Liver (tissue), 3 donors: ENCODE data around the gene IRF2BP2.
A peak's percentile ranks its signal among the peaks of the same experiment; 100 is the strongest.

Experiments
- EGR1 ChIP-seq, 2 donors: IDR thresholded peaks; 2 replicates each; pipeline ENCODE4 v1.6.1; 2016 to 2018; ENCODE audit warnings: antibody characterized with exemption in 2 of 2, low read depth in 2 of 2
- GABPA ChIP-seq, 2 donors: IDR thresholded peaks in 1 of 2; conservative IDR thresholded peaks in 1 of 2; 2 replicates each; pipeline ENCODE4 v1.6.1; 2016; ENCODE audit warnings: antibody characterized with exemption in 2 of 2, mild to moderate bottlenecking in 1 of 2, moderate library complexity in 1 of 2
- HNF4A ChIP-seq, 2 donors: conservative IDR thresholded peaks; 2 replicates each; pipeline ENCODE4 v1.6.1; 2016; ENCODE audit warnings: antibody characterized with exemption in 2 of 2, mild to moderate bottlenecking in 2 of 2
- NR2F2 ChIP-seq: IDR thresholded peaks from 2 replicates; pipeline ENCODE4 v1.6.1; 2016; ENCODE audit warnings: antibody characterized with exemption
- RAD21 ChIP-seq, 2 donors: IDR thresholded peaks; 2 replicates each; pipeline ENCODE4 v1.6.1; 2016; ENCODE audit warnings: antibody characterized with exemption in 2 of 2, mild to moderate bottlenecking in 2 of 2
- TF ChIP-seq, protein P1 (sequence below): fragments of 150-350 bp; IDR thresholded peaks from 2 replicates; pipeline ENCODE4 v1.5.1; 2017; ENCODE audit warnings: improper control_type of control experiment, low read depth, low read length; ENCODE audit not compliant: missing input control
- TF ChIP-seq, protein P2 (sequence below): IDR thresholded peaks from 2 replicates; pipeline ENCODE4 v1.6.1; 2016; ENCODE audit warnings: antibody characterized with exemption
- TF ChIP-seq, protein P3 (sequence below): IDR thresholded peaks from 2 replicates; pipeline ENCODE4 v1.6.1; 2016; ENCODE audit warnings: antibody characterized with exemption
- TF ChIP-seq, protein P4 (sequence below): IDR thresholded peaks from 2 replicates; pipeline ENCODE4 v1.6.1; 2016; ENCODE audit warnings: antibody characterized with exemption, mild to moderate bottlenecking
- donor health status: healthy.
- donor health status: healthy.

DNA sequence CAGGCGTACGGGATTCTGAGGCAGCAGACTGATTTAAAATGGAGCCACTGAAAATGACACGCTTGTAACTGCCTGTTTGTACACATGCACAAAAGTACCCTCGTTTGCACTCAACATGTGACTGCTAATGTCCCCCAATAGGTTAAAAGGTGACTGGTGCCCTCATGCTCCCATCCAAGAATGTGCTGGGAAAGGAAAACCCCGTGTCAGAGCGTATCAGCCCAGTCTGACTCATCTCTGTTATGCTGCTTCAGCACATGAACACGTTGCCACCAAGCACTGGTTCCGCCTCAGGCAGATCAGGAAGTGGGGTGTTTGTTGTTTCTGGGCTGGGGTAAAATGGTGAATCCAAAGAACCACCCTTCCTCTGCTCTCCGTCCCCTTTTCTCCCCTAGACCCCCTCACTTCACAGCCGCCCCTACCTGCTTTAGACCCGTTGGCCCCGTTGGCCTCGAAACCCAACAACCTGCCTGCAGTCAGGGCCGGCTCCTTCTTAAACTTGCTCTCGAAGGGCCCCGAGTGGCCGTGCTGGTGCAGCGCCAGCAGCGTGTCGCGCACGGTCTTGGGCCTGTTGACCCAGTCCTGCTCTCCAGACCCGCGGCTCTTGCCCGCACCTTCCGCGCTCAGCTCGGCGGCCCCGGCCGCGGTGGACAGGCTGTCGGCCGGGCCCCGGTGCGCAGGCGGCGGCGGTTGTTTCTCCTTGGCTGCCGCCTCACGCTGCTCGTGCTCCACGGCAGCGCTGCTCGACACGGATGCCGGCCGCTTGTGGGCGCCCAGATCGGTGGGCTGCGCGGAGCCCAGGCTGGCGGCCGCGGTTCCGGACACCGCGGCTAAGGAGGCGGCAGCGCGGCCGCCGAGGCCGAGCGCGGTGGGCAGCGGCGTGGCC is 1.7 kb downstream of the IRF2BP2 start:
- TF ChIP-seq, protein P1, sequence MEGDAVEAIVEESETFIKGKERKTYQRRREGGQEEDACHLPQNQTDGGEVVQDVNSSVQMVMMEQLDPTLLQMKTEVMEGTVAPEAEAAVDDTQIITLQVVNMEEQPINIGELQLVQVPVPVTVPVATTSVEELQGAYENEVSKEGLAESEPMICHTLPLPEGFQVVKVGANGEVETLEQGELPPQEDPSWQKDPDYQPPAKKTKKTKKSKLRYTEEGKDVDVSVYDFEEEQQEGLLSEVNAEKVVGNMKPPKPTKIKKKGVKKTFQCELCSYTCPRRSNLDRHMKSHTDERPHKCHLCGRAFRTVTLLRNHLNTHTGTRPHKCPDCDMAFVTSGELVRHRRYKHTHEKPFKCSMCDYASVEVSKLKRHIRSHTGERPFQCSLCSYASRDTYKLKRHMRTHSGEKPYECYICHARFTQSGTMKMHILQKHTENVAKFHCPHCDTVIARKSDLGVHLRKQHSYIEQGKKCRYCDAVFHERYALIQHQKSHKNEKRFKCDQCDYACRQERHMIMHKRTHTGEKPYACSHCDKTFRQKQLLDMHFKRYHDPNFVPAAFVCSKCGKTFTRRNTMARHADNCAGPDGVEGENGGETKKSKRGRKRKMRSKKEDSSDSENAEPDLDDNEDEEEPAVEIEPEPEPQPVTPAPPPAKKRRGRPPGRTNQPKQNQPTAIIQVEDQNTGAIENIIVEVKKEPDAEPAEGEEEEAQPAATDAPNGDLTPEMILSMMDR, result no peak
- TF ChIP-seq RAD21 (IDR thresholded peaks at IDR 0.05) (peak; percentile 46 to 54), GABPA (IDR thresholded peaks at IDR 0.05 in 1 of 2, conservative IDR thresholded peaks at IDR 0.05 in 1 of 2) (no peak), EGR1 (IDR thresholded peaks at IDR 0.05; ENCODE audit: low read depth in 2 of 2) (no peak), HNF4A (conservative IDR thresholded peaks at IDR 0.05) (peak in 1 of 2 donors; percentile 12), NR2F2 (peak; percentile 92)
- TF ChIP-seq, protein P2, sequence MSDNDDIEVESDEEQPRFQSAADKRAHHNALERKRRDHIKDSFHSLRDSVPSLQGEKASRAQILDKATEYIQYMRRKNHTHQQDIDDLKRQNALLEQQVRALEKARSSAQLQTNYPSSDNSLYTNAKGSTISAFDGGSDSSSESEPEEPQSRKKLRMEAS, result peak; percentile 90
- TF ChIP-seq, protein P3, sequence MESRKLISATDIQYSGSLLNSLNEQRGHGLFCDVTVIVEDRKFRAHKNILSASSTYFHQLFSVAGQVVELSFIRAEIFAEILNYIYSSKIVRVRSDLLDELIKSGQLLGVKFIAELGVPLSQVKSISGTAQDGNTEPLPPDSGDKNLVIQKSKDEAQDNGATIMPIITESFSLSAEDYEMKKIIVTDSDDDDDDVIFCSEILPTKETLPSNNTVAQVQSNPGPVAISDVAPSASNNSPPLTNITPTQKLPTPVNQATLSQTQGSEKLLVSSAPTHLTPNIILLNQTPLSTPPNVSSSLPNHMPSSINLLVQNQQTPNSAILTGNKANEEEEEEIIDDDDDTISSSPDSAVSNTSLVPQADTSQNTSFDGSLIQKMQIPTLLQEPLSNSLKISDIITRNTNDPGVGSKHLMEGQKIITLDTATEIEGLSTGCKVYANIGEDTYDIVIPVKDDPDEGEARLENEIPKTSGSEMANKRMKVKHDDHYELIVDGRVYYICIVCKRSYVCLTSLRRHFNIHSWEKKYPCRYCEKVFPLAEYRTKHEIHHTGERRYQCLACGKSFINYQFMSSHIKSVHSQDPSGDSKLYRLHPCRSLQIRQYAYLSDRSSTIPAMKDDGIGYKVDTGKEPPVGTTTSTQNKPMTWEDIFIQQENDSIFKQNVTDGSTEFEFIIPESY, result no peak
- TF ChIP-seq, protein P4, sequence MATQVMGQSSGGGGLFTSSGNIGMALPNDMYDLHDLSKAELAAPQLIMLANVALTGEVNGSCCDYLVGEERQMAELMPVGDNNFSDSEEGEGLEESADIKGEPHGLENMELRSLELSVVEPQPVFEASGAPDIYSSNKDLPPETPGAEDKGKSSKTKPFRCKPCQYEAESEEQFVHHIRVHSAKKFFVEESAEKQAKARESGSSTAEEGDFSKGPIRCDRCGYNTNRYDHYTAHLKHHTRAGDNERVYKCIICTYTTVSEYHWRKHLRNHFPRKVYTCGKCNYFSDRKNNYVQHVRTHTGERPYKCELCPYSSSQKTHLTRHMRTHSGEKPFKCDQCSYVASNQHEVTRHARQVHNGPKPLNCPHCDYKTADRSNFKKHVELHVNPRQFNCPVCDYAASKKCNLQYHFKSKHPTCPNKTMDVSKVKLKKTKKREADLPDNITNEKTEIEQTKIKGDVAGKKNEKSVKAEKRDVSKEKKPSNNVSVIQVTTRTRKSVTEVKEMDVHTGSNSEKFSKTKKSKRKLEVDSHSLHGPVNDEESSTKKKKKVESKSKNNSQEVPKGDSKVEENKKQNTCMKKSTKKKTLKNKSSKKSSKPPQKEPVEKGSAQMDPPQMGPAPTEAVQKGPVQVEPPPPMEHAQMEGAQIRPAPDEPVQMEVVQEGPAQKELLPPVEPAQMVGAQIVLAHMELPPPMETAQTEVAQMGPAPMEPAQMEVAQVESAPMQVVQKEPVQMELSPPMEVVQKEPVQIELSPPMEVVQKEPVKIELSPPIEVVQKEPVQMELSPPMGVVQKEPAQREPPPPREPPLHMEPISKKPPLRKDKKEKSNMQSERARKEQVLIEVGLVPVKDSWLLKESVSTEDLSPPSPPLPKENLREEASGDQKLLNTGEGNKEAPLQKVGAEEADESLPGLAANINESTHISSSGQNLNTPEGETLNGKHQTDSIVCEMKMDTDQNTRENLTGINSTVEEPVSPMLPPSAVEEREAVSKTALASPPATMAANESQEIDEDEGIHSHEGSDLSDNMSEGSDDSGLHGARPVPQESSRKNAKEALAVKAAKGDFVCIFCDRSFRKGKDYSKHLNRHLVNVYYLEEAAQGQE, result peak; percentile 69
